H9 (cell line): ENCODE measurements around the gene DNAJA2. TPM values are rescaled to one million over a fixed set of nuclear protein-coding genes. Genes with fewer than 3 reads are reported as not detected.

Source experiments
- DNase-seq: peaks from one replicate; pipeline ENCODE4 v3.0.0-alpha.2; 2017
- H2AFZ ChIP-seq: one replicate; pipeline ENCODE4 v1.6.1; 2013; ENCODE audit warnings: mild to moderate bottlenecking, low read length, control low read depth, moderate library complexity
- H2AK5ac ChIP-seq: 2 replicates; pipeline ENCODE4 v1.6.1; 2013; ENCODE audit warnings: low read length, control low read depth, mixed read lengths; ENCODE audit not compliant: insufficient read length
- H2BK120ac ChIP-seq: one replicate; pipeline ENCODE4 v1.6.1; 2013; ENCODE audit warnings: low read depth, mild to moderate bottlenecking, low read length, control low read depth, inconsistent platforms; ENCODE audit not compliant: poor library complexity, severe bottlenecking
- H2BK12ac ChIP-seq: 2 replicates; pipeline ENCODE4 v1.6.1; 2013; ENCODE audit warnings: low read length, control low read depth, mixed read lengths, low read depth; ENCODE audit not compliant: insufficient read length
- H2BK15ac ChIP-seq: 2 replicates; pipeline ENCODE4 v1.6.1; 2013; ENCODE audit warnings: low read depth, low read length, control low read depth
- H2BK20ac ChIP-seq: one replicate; pipeline ENCODE4 v1.6.1; 2013; ENCODE audit warnings: low read depth, mild to moderate bottlenecking, low read length, control low read depth, inconsistent platforms; ENCODE audit not compliant: poor library complexity, severe bottlenecking
- H2BK5ac ChIP-seq: 2 replicates; pipeline ENCODE4 v1.6.1; 2013; ENCODE audit warnings: low read length, control low read depth, mixed read lengths; ENCODE audit not compliant: insufficient read length
- H3K14ac ChIP-seq: 2 replicates; pipeline ENCODE4 v1.6.1; 2013; ENCODE audit warnings: low read length, control low read depth; ENCODE audit not compliant: insufficient read depth
- H3K18ac ChIP-seq: 2 replicates; pipeline ENCODE4 v1.6.1; 2013; ENCODE audit warnings: low read depth, mild to moderate bottlenecking, mixed read lengths, low read length, control low read depth; ENCODE audit not compliant: insufficient read length
- H3K23ac ChIP-seq: 2 replicates; pipeline ENCODE4 v1.6.1; 2013; ENCODE audit warnings: low read length, control low read depth, mixed read lengths, low read depth; ENCODE audit not compliant: insufficient read length
- H3K23me2 ChIP-seq: 2 replicates; pipeline ENCODE4 v1.6.1; 2013; ENCODE audit warnings: low read depth, mild to moderate bottlenecking, mixed read lengths, low read length, control low read depth; ENCODE audit not compliant: insufficient read length, poor library complexity, severe bottlenecking
- H3K27ac ChIP-seq: 2 replicates; pipeline ENCODE4 v1.5.1; 2013; ENCODE audit warnings: low read length, control low read depth, mixed read lengths, low read depth; ENCODE audit not compliant: insufficient read length
- H3K27me3 ChIP-seq: 2 replicates; pipeline ENCODE4 v1.6.1; 2013; ENCODE audit warnings: low read length, control low read depth, inconsistent platforms; ENCODE audit not compliant: insufficient read depth
- H3K4ac ChIP-seq: 2 replicates; pipeline ENCODE4 v1.6.1; 2013; ENCODE audit warnings: low read depth, mild to moderate bottlenecking, control low read depth, inconsistent platforms, low read length, moderate library complexity
- H3K4me1 ChIP-seq: 2 replicates; pipeline ENCODE4 v1.6.1; 2013; ENCODE audit warnings: low read length, control low read depth, inconsistent platforms; ENCODE audit not compliant: insufficient read depth
- H3K4me2 ChIP-seq: 2 replicates; pipeline ENCODE4 v1.6.1; 2013; ENCODE audit warnings: low read length, control low read depth, mixed read lengths; ENCODE audit not compliant: insufficient read length, insufficient read depth
- H3K56ac ChIP-seq: 2 replicates; pipeline ENCODE4 v1.6.1; 2013; ENCODE audit warnings: low read depth, mild to moderate bottlenecking, mixed read lengths, low read length, control low read depth; ENCODE audit not compliant: insufficient read length
- H3K79me1 ChIP-seq: 2 replicates; pipeline ENCODE4 v1.6.1; 2013; ENCODE audit warnings: low read depth, mild to moderate bottlenecking, moderate library complexity, low read length, control low read depth, inconsistent platforms; ENCODE audit not compliant: insufficient read depth, poor library complexity, severe bottlenecking
- H3K79me2 ChIP-seq: 2 replicates; pipeline ENCODE4 v1.6.1; 2013; ENCODE audit warnings: low read length, control low read depth, inconsistent platforms; ENCODE audit not compliant: insufficient read depth
- H3K9ac ChIP-seq: 2 replicates; pipeline ENCODE4 v1.6.1; 2013; ENCODE audit warnings: low read length, control low read depth, mixed read lengths; ENCODE audit not compliant: insufficient read length; ENCODE audit errors: extremely low read depth
- H3K9me3 ChIP-seq: one replicate; pipeline ENCODE4 v1.6.1; 2013; ENCODE audit warnings: low read depth, low read length, inconsistent platforms; ENCODE audit not compliant: control insufficient read depth
- H3T11ph ChIP-seq: one replicate; pipeline ENCODE4 v1.6.1; 2013; ENCODE audit warnings: mild to moderate bottlenecking, low read length, control low read depth, inconsistent platforms
- H4K20me1 ChIP-seq: one replicate; pipeline ENCODE4 v1.6.1; 2013; ENCODE audit not compliant: control insufficient read depth, insufficient read length, insufficient read depth
- H4K5ac ChIP-seq: 2 replicates; pipeline ENCODE4 v1.6.1; 2013; ENCODE audit warnings: low read depth, mild to moderate bottlenecking, mixed read lengths, low read length, control low read depth; ENCODE audit not compliant: insufficient read length
- H4K8ac ChIP-seq: replicated peaks from 2 replicates; pipeline ENCODE4 v1.6.1; 2013; ENCODE audit warnings: low read length, control low read depth, mixed read lengths, low read depth; ENCODE audit not compliant: insufficient read length
- H4K91ac ChIP-seq: 2 replicates; pipeline ENCODE4 v1.6.1; 2013; ENCODE audit warnings: low read depth, mild to moderate bottlenecking, moderate library complexity, mixed read lengths, low read length, control low read depth; ENCODE audit not compliant: insufficient read length
- H3K27ac Mint-ChIP-seq, 3 experiments: 2 replicates in 2 of 3; 3 replicates in 1 of 3; pipeline ENCODE4 v1.8.0; 2020 to 2021; ENCODE audit warnings: mixed read lengths in 3 of 3, mild to moderate bottlenecking in 1 of 3, moderate library complexity in 1 of 3
- H3K27me3 Mint-ChIP-seq: 2 replicates; pipeline ENCODE4 v1.8.0; 2021; ENCODE audit warnings: low read depth, mild to moderate bottlenecking, moderate library complexity, mixed read lengths
- H3K36me3 Mint-ChIP-seq, 3 experiments: 2 replicates in 2 of 3; 3 replicates in 1 of 3; pipeline ENCODE4 v1.8.0; 2020 to 2021; ENCODE audit warnings: low read depth in 3 of 3, mixed read lengths in 3 of 3; ENCODE audit not compliant: insufficient read depth in 1 of 3
- H3K4me1 Mint-ChIP-seq, 2 experiments: 2 replicates each; pipeline ENCODE4 v1.8.0; 2020; ENCODE audit warnings: mixed read lengths in 2 of 2
- H3K4me3 Mint-ChIP-seq, 2 experiments: 2 replicates in 1 of 2; 3 replicates in 1 of 2; pipeline ENCODE4 v1.8.0; 2020 to 2021; ENCODE audit warnings: mild to moderate bottlenecking in 2 of 2, mixed read lengths in 2 of 2, moderate library complexity in 1 of 2
- H3K9me3 Mint-ChIP-seq, 2 experiments: 2 replicates in 1 of 2; 3 replicates in 1 of 2; pipeline ENCODE4 v1.8.0; 2020; ENCODE audit warnings: mild to moderate bottlenecking in 2 of 2, mixed read lengths in 2 of 2, moderate library complexity in 1 of 2
- WGBS: extraction: QIAGEN DNeasy Blood & Tissue Kit; methylation state at CpG from one replicate; pipeline ENCODE4 v1.1.7; 2013; ENCODE audit warnings: missing lambda C conversion rate, low lambda C conversion rate, mixed read lengths; ENCODE audit not compliant: insufficient read length; ENCODE audit errors: extremely low coverage; 5-methylcytosine and 5-hydroxymethylcytosine counted together
- total RNA-seq: library from RNA; stranded (reverse); gene quantifications from 2 replicates; pipeline ENCODE4 v1.2.1, GENCODE V29; 2021
- TF ChIP-seq, protein P1 (sequence below): fragments of 200-600 bp; sonication (generic); conservative IDR thresholded peaks from 3 replicates; pipeline ENCODE4 v1.8.0; 2021; ENCODE audit warnings: antibody characterized with exemption, mild to moderate bottlenecking

Gene DNAJA2
- total RNA-seq, 1 experiment from 2014 or later = 102 TPM

- Histone ChIP-seq H3K79me2 (no peaks in the 10 kb centered on the region), H3T11ph (no peak overlapping the region), H3K27me3 (no peaks in the 10 kb centered on the region), H2BK120ac (no peak overlapping the region), H4K91ac (no peak overlapping the region), H2BK20ac (no peak overlapping the region), H3K56ac (no peak overlapping the region), H3K79me1 (no peaks in the 10 kb centered on the region), H3K4ac (no peak overlapping the region), H3K18ac (no peak overlapping the region), H2BK15ac (no peak overlapping the region), H3K4me2 (no peak overlapping the region), H4K8ac (no peak overlapping the region), H3K23ac (no peak overlapping the region), H3K27ac (no peak overlapping the region), H2BK5ac (no peak overlapping the region), H4K20me1 (no peaks in the 10 kb centered on the region), H4K5ac (no peak overlapping the region), H2AFZ (no peak overlapping the region), H3K9me3 (no peaks in the 10 kb centered on the region), H3K4me1 (no peaks in the 10 kb centered on the region), H3K14ac (no peak overlapping the region), H3K23me2 (no peaks in the 10 kb centered on the region), H3K9ac (no peak overlapping the region), H2AK5ac (no peak overlapping the region), H2BK12ac (no peak overlapping the region)
- no peaks in the 10 kb centered on the region for H3K36me3 Mint-ChIP-seq
- no peak overlapping the region for H3K27ac Mint-ChIP-seq
- TF ChIP-seq, protein P1, sequence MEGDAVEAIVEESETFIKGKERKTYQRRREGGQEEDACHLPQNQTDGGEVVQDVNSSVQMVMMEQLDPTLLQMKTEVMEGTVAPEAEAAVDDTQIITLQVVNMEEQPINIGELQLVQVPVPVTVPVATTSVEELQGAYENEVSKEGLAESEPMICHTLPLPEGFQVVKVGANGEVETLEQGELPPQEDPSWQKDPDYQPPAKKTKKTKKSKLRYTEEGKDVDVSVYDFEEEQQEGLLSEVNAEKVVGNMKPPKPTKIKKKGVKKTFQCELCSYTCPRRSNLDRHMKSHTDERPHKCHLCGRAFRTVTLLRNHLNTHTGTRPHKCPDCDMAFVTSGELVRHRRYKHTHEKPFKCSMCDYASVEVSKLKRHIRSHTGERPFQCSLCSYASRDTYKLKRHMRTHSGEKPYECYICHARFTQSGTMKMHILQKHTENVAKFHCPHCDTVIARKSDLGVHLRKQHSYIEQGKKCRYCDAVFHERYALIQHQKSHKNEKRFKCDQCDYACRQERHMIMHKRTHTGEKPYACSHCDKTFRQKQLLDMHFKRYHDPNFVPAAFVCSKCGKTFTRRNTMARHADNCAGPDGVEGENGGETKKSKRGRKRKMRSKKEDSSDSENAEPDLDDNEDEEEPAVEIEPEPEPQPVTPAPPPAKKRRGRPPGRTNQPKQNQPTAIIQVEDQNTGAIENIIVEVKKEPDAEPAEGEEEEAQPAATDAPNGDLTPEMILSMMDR = no peak
- no peaks in the 10 kb centered on the region for H3K27me3 Mint-ChIP-seq
- no CpG with 5 or more reads among the region's 5 CpGs for WGBS
- H3K4me1 Mint-ChIP-seq = peaks cover 10 to 11% of the 10 kb centered on the region in 2 experiments
- no peak overlapping the region for H3K4me3 Mint-ChIP-seq
- peak; percentile 41 for DNase-seq
- H3K9me3 Mint-ChIP-seq = no peaks in the 10 kb centered on the region
Observed at GRCh38 chr16:47017636-47018035, 44.2 kb upstream of the DNAJA2 start.
